ENCODE measurements around the gene UBN1.

UBN1 gene

DNA sequence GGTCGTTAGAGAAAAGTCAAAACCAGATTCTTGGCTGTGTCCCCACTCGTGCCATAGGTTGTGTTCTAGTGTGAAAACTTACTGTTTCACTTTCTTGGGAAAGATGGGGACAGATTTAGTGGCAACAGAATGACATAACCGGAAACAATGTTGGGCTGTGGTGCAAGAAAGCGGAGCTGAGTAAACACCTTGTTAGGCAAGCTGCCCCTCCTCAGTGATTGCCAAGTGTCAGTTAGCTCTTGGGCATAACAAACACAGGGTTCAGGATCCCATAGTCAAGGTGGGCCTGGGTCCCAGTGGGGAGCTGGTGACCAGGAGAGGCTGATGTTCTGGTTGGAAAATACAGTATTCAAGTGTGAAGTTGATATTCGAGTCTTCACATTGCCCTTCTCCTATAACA, 15.4 kb downstream of the UBN1 start:
- no peak for DNase-seq (ENCODE audit: low spot score)

DNA sequence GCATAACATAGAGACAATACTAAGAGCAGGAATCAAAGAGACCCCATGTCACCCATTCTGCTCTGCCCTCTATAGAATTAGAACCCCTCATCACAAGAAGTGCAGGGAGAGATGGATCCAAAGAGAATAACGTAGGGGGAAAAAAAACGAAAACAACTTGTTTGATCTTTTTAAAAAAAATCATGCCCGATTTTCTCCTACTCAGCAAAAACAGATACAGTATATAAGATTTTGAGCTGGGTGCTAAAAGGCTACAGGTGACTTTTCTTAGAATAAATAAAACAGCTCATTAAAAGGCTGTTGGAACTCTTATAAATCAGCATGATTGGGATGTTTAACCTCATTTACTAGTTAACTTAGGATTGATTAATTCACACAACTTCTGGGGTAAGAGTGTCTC, 17.4 kb downstream of the UBN1 start:
- no peak for DNase-seq (ENCODE audit: low spot score)

DNA sequence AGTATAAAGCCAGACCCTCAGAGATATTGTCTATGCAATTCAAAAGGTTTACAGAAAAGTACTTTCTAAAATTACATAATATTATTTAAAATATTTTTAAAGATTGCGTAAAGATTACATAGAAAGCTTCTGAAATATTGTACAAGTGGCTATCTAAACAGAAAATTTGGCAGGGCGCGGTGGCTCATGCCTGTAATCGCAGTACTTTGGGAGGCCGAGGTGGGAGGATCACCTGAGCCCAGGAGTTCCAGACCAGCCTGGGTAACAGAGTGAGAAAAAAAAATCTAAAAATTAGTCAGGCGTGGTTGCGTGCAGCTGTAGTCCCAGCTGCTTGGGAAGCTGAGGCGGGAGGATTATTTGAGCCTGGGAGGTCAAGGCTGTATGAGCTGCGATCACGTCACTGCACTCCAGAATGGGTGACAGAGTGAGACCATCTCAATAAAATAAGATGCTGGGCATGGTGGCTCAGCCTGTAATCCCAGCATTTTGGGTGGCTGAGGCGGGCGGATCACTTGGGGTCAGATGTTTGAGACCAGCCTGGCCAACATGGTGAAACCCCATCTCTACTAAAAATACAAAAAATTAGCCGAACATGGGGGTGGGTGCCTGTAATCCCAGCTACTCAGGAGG, 18.1 kb downstream of the UBN1 start:
- DNase-seq (ENCODE audit: low spot score): no peak

DNA sequence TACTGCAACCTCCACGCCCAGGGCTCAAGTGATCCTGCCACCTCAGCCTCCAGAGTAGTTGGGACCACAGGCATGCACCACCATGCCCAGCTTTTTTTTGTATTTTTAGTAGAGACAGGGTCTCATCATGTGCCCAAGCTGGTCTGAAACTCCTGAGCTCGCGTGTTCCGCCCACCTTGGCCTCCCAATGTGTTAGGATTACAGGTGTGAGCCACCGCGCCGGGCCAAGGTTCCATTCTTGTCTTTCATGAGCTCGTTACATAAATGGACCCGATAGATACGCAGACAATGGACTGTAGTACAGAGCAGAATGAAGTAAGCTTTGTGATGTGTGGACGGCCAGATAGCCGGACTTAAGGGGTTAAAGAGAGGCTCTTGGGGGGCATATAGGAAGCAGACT, 19.3 kb downstream of the UBN1 start:
- DNase-seq (ENCODE audit: low spot score): no peak

DNA sequence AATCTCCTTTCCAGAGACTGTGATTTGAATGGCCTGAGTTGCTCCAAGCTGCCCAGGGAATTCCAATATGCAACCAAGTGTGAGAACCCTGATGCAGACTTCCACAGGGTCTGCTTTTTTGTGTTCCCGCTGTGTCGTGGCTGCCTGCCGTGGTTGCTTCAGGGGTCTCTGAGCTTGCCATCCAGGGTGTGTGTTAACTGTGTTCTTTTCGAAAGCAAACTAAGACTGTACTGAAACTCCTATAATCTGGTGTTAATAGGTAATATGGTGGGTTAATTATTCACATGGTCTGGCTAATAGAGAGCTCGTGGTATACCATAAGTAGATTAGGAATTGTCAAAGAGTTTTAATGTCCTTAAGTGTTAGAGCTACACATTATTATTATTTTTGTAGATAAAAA, 20.7 kb downstream of the UBN1 start:
- DNase-seq (ENCODE audit: low spot score): no peak

DNA sequence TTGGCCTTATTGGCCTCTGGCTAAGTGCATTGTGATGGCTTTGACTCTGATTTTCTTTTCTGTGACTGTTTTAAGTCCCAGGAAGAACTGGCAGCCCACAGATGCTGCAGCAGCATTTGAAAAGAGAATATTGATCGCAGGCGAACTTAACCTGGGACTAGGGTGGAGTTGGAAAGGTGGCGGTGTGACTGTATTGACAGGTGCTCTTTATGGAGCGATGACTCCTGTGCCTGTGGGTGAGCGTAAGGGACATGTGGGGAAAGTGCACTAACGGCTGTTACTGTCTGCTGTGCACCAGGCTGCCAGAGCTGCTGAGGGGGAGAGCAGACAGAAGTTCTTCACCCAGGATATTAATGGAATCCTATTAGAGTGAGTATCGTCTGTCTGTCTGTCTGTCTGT, 21.3 kb downstream of the UBN1 start:
- no peak for DNase-seq (ENCODE audit: low spot score)

DNA sequence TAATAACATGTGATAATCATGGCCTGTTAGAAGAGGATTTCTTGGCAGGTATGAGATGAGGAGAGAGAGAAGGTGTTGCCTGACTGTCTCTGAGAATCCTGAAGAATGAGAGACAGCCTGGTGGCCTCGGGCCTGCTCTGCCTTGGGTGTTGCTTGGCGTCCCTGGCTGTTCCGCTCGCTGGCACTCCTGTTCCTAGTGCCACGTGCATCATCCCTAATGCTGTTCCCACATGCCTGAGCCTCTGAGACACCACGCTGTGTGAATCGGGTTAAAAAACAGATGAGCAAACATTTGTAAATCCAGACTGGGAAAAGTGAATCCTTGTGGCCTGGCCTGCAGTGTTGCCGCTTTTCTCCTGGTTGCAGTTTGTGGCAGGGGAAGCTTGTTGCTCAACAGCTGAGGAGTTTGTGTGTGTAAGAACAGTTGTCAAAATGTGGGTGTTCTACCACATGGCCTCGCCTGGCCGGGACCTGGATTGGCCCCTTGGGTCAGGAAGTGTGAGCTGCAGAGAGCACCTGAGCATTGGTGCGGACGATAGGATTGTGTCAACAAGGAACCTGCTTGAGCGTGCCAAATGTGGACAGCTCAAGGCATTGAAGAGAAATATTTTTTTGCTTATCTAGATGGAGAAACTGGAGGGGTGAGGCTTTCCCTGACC, 22.0 kb downstream of the UBN1 start:
- DNase-seq (ENCODE audit: low spot score): peak; percentile 43

DNA sequence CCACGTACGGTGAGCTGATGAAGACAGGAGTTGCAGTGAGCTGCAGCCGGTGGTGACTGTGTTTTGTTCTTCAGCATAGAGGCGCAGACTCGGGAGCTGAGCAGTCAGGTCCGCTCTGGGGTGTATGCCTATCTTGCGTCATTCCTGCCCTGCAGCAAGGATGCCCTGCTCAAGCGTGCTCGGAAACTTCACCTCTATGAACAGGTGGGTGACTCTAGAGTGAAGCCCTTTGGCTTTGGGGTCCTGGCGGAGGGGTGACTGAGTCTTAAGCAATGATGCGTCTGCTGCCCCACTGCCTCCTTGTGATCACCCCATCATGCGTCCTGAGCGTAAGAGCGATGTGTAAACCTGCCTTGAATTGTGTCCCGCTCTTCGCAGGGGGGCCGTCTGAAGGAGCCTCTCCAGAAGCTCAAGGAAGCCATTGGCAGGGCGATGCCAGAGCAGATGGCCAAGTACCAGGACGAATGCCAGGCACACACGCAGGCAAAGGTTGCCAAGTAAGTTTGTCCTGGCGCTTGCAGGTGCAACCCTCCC, 22.9 kb downstream of the UBN1 start:
- DNase-seq (ENCODE audit: low spot score): no peak

DNA sequence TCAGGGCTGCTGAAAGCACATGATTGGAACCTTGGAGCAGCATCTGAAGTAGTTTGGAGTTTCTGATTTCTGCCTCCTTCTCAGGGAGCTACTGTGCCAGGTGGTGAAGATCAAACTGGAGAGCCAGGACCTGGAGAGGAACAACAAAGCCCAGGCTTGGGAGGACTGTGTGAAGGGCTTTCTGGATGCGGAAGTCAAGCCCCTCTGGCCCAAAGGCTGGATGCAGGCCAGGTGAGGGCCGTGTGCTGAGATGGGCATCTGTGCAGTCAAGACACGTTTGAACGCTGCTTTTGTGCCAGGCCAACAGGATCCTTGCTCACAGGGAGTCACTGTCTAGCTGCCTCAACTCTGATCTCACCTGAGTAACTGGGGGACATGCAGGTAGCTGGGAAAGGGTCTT, 23.8 kb downstream of the UBN1 start:
- no peak for DNase-seq (ENCODE audit: low spot score)

- DNase-seq (ENCODE audit: low spot score): no peak
These were observed 25.8 kb downstream of the UBN1 start for GRCh38 chr16:4873091-4873490.

GRCh38 chr16:4874666-4875065, 27.4 kb downstream of the UBN1 start:
- no peak for DNase-seq (ENCODE audit: low spot score)

- DNase-seq (ENCODE audit: low spot score): no peak
These were observed 29.5 kb downstream of the UBN1 start for GRCh38 chr16:4876646-4877379.

GRCh38 chr16:4877380-4877685, 30.1 kb downstream of the UBN1 start:
- DNase-seq (ENCODE audit: low spot score): no peak

GRCh38 chr16:4879049-4879448, 31.8 kb downstream of the UBN1 start:
- no peak for DNase-seq (ENCODE audit: low spot score)

DNA sequence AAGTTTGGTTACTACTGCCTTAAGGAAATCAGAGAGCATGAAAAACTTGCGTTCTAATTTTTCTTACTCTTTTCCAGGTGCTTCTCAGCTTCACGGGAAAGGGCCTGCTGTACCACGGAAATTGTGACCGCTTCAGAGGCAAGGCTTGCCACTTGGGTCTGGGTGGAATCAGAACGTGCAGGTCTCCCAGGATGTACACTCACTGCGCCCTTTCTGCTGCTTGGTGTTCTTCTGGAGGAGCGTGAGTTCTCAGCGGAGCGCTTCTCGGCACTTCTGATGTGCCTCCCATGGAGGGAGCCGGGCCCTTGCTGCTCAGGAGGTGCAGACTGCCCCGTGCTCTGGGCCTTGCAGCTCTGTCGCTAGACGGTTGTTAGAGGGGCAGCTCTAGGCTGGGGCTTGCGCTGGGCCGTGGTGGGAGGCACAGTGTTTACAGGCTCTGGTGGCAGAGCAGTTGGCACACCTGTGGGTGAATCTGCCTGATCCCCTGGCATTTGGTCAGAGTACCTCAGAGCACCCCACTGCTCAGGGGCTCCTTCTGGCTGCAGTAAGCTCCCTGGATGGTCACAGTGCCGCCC, 32.8 kb downstream of the UBN1 start:
- no peak for DNase-seq (ENCODE audit: low spot score)

DNA sequence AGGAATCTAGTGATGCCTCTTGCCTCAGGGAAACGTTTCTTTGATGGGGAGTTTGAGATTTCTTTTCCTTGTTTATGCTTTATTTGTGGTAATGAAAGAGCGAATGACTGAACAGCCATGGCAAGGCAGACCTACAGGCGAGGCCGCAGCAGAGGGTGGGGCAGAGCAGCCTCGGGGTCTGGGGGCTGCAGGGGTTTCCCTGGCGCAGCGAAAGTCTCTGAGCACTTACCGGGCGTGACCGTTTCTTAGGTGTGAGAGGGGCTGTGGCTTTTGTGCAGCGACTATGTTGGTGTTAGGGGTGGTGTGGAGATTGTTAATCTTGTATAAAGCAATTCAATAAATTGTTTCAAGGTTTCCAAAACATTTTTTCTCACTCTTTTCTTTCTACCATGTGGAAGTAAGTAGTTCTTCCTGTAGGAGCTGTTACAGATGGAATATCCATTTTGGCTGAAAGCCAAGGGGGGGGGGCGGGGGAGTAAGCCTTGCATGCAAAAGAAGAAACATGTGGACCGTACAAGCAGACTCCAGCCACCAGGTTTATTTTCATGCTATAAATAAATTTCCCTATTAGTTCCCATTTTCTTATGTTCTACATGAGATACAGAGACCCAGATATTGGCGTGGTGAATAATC, 34.8 kb downstream of the UBN1 start:
- no peak for DNase-seq (ENCODE audit: low spot score)

- DNase-seq (ENCODE audit: low spot score): no peak
These were observed 35.5 kb downstream of the UBN1 start for GRCh38 chr16:4882633-4883285.

DNA sequence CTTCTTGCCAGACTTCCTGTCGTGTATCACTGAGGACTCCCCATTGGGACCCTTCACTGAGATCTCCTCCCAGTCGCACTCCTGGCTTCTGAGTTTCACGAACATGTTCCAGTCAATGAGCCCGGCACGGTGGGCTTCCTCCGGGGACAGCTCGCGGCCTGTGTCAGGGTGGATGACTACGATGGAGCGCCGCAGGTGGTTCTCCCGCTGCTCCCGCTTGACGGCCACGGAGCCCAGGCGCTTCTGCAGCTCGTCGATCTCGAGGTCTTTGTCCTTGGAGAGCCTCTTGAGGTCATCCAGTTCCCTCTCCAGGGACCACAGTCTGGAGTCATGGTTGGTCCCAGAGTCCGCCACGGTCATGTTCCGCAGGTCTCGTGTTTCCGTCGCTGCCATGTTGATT, 36.2 kb downstream of the UBN1 start:
- no peak for DNase-seq (ENCODE audit: low spot score)

DNA sequence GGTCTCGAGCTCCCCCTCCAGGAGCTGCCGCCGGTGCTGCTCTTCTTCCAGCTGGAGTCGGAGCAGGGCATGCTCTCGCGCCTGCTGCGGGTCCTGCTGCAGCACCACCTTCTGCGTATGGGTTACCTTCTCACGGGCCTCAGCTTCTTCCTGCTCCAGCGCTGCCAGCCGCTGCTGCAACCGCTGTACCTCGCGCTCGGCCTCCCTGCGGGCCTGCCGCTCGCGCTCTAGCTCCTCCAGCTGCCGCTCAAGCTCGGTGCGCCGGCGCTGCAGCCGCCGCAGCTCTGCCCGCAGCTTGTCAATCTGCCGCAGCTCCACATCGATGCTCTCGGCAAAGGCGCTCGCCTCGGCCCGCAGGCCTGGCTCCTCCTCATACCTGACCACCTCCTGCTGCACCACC, 36.9 kb downstream of the UBN1 start:
- no peak for DNase-seq (ENCODE audit: low spot score)

- no peak for DNase-seq (ENCODE audit: low spot score)
These were observed 37.9 kb downstream of the UBN1 start for GRCh38 chr16:4884972-4885874.

- no peak for DNase-seq (ENCODE audit: low spot score)
These were observed 38.9 kb downstream of the UBN1 start for GRCh38 chr16:4886151-4886550.
